Fibroblast of skin of back (primary cell): ENCODE measurements around the gene LRRD1. TPM values are rescaled to one million over a fixed set of nuclear protein-coding genes. Genes with fewer than 3 reads are reported as not detected.
"Not testable (repeated sequence)": the region's sequence is repeated elsewhere in the genome, so short reads cannot be mapped to it uniquely, and the experiment has no call there.

Experiments
- DNase-seq: peaks from one replicate; pipeline ENCODE4 v3.0.0-alpha.2; 2013
- polyA plus RNA-seq, 2 experiments: library from polyadenylated mRNA; unstranded; fragments of 120-200 nt; gene quantifications; one replicate each; pipeline ENCODE4 v1.2.1, GENCODE V29; 2013; ENCODE audit not compliant: insufficient read length in 2 of 2

LRRD1 gene
- not detected for polyA plus RNA-seq (2013, experiment 1 of 2; ENCODE audit: insufficient read length)
- polyA plus RNA-seq (2013, experiment 2 of 2; ENCODE audit: insufficient read length): not detected

GRCh38 chr7:92178928-92179924, at the start of gene LRRD1:
LRRD1 (minus strand) TSS chr7:92179142; CDS start chr7:92165202, 13,940 bp downstream.
- peak; percentile 82 for DNase-seq

DNA sequence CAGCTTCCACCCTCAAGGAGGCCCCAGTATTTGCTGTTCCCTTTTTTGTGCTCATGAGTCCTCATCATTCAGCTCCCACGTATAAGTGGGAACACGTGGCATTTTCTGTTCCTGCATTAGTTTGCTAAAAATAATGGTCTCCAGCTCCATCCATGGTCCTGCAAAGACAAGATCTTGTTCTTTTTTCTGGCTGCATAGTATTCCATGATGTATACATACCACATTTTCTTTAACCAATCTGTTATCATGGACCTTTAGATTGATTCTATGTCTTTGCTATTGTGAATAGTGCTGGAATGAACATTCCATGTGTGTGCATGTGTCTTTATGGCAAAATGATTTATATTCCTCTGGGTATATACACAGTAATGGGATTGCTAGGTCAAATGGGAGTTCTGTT, 49.8 kb upstream of the LRRD1 start:
- DNase-seq: no peak

DNA sequence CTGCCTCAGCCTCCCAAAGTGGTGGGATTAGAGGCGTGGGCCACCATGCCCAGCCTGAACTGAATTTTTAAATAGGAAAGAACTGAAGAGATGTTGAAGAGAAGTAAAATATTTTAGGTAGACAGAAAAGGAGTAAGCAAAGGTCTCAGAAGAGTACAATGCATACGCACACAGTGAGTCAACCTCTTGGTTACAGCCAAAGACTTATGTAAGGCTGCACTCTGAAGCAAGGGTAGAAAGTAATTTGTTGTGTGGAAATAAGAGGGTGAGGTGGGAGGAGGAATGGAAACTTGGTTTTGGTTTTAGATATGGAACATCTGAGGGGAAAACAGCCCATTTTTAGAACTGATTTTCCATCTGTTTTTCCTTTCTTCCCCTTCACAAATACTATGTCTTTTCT, 49.2 kb upstream of the LRRD1 start:
- no peak for DNase-seq

DNA sequence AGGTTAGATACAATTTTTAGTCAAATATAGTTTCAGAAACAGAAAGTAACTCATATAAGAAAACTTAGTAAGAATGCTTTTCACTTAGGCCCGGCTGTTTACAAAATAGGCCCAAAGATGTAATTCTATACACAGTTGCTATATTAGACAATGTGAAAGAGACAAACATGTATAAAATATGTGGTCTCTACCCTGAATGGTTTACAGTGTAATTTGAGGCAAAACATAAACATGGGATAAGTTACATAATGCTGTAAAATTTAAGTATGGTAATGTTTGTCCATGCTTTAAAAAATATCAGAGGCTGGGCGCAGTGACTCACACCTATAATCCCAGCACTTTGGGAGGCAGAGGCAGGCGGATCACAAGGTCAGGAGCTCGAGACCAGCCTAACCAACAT, 48.0 kb upstream of the LRRD1 start:
- no peak for DNase-seq

- no peak for DNase-seq
Measured at GRCh38 chr7:92221766-92222165, 42.8 kb upstream of the LRRD1 start.

GRCh38 chr7:92206672-92207071, 27.7 kb upstream of the LRRD1 start:
- no peak for DNase-seq

GRCh38 chr7:92205987-92206386, 27.0 kb upstream of the LRRD1 start:
- DNase-seq: no peak

- no peak for DNase-seq
Measured at GRCh38 chr7:92200791-92201190, 21.8 kb upstream of the LRRD1 start.

DNA sequence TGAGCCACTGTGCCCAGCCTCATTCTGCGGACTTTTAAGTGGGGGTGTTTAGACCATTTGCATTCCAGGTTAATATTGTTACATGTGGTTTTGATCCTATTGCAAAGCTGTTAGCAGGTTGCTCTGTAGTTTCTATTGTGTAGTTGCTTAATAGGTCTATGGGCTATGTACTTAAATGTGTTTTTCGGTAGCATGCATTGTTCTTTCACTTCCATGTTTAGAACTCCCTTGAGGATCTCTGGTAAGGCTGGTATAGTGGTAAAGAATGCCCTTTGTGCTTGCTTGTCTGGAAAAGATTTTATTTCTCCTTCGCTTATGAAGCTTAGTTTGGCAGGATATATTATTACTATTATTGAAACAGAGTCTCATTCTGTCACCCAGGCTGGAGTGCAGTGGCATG, 13.4 kb upstream of the LRRD1 start:
- DNase-seq: no peak

DNA sequence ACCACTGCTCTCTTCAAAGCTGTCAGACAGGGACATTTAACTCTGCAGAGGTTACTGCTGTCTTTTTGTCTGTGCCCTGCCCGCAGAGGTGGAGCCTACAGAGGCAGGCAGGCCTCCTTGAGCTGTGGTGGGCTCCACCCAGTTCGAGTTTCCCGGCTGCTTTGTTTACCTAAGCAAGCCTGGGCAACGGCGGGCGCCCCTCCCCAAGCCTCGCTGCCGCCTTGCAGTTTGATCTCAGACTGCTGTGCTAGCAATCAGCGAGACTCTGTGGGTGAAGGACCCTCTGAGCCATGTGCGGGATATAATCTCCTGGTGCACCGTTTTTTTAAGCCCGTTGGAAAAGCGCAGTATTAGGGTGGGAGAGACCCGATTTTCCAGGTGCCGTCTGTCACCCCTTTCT, 10.3 kb upstream of the LRRD1 start:
- not testable (repeated sequence) for DNase-seq

DNA sequence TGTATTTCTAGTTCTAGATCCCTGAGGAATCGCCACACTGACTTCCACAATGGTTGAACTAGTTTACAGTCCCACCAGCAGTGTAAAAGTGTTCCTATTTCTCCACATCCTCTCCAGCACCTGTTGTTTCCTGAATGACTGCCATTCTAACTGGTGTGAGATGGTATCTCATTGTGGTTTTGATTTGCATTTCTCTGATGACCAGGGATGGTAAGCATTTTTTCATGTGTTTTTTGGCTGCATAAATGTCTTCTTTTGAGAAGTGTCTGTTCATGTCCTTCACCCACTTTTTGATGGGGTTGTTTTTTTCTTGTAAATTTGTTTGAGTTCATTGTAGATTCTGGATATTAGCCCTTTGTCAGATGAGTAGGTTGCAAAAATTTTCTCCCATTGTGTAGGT, 5.4 kb upstream of the LRRD1 start:
- not testable (repeated sequence) for DNase-seq

- peak; percentile 18 for DNase-seq
Measured at GRCh38 chr7:92177362-92177761, 1.6 kb downstream of the LRRD1 start.

DNA sequence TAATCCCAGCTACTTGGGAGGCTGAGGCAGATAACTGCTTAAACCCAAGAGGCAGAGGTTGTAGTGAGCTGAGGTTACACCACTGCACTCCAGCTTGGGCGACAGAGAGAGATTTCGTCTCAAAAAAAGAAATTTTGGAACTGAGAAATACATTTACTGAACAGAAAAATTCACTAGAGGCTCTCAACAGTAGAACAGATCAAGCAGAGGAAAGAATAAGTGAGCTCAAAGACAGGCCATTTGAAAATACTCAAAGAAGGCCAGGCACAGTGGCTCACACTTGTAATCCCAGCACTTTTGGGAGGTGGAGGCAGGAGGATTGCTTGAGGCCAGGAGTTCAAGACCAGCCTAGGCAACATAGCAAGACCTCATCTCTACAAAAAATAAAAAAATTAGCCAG, 9.4 kb downstream of the LRRD1 start:
- not testable (repeated sequence) for DNase-seq

- DNase-seq: no peak
Measured at GRCh38 chr7:92161271-92161670, 17.7 kb downstream of the LRRD1 start.

GRCh38 chr7:92158660-92159575, 20.0 kb downstream of the LRRD1 start:
- DNase-seq: peak; percentile 88

- no peak for DNase-seq
Measured at GRCh38 chr7:92156990-92157389, 22.0 kb downstream of the LRRD1 start.

DNA sequence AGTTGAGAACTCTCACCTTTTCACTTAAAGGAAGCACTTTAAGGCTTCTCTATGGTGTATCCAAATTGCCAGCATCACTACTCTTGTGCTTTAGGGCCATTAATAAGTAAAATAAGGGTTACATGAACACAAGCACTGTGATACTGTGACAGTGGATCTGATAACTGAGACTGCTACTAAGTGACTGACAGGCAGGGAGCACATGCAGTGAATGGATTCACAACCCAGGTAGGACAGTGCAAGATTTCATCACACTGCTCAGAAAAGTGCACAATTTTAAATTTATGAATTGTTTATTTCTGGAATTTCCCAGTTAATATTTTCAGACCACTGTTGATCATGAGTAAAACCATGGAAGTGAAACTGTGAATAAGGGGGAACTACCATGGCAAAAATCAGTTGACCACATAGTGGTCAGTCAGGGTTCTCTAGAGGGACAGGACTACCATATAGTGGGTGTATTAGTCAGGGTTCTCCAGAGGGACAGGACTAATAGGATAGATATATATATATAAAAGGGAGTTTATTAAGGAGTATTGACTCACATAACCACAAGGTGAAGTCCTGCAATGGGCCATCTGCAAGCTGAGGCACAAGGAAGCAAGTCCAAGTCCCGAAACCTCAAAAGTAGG, 23.7 kb downstream of the LRRD1 start:
- no peak for DNase-seq

- DNase-seq: no peak
Measured at GRCh38 chr7:92150450-92151017, 28.4 kb downstream of the LRRD1 start.

DNA sequence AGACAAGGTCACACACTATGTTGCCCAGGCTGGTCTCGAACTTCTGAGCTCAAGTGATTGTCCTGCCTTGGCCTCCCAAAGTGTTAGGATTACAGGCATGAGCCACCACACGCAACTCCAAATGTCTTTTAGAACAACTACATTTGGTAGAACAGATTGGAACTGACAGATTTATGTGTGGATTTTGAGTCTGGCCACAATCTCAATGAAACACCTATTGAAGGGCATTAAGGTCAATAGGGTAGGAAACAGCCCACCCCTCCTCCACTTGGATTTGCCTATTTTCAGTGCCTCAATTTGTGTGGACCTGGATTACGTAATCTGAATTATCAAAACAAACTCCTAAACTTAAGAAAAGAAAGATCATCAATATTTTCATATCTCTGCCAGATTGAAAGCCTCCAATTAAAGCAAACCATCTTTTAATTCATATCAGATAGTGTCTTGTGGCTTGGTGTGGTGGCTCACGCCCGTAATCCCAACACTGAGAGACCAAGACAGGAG, 29.2 kb downstream of the LRRD1 start:
- DNase-seq: no peak

DNA sequence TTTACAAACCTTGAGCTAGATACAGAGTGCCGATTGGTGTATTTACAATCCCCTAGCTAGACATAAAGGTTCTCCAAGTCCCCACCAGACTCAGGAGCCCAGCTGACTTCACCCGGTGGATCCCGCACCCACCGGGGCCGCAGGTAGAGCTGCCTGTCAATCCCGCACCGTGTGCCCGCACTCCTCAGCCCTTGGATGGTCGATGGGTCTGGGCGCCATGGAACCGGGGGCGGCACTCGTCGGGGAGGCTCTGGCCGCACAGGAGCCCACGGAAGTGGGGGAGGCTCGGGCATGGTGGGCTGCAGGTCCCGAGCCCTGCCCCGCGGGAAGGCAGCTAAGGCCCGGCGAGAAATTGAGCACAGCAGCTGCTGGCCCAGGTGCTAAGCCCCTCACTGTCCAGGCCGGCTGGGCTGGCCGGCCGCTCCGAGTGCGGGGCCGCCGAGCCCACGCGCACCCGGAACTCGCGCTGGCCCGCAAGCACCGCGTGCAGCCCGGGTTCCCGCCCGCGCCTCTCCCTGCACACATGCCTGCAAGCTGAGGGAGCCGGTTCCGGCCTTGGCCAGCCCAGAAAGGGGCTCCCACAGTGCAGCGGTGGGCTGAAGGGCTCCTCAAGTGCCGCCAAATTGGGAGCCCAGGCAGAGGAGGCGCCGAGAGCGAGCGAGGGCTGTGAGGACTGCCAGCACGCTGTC, 35.6 kb downstream of the LRRD1 start:
- not testable (repeated sequence) for DNase-seq

GRCh38 chr7:92142791-92143190, 36.2 kb downstream of the LRRD1 start:
- not testable (repeated sequence) for DNase-seq
